Measurements from ENCODE around the gene CEP112. TPM values are rescaled to one million over a fixed set of nuclear protein-coding genes. Genes with fewer than 3 reads are reported as not detected.
A peak's percentile ranks its signal among the peaks of the same experiment; 100 is the strongest.
"Not testable (repeated sequence)": the region's sequence is repeated elsewhere in the genome, so short reads cannot be mapped to it uniquely, and the experiment has no call there.

Gene CEP112
- total and polyA plus RNA-seq, 3 donors from 2014 or later, result 50.2 to 107 (median 78.8) TPM

- Histone ChIP-seq H3K36me3 (ENCODE audit: low read depth, missing control alignments) (no peaks in the 10 kb centered on the region), H3K27me3 (no peaks in the 10 kb centered on the region), H3K9me3 (no peaks in the 10 kb centered on the region), H3K27ac (no peak overlapping the region), H3K4me1 (peaks cover 4% of the 10 kb centered on the region), H3K4me3 (no peak overlapping the region)
- no peak for TF ChIP-seq CTCF (IDR thresholded peaks at IDR 0.05)
- no peak for TF ChIP-seq POLR2A (IDR thresholded peaks at IDR 0.05)
- intact Hi-C loops (cut with DNase I; ENCODE audit: low total_unique reads), result no loop called here
- peak; percentile 54 for DNase-seq
- WGBS, 2 donors, result 59 to 72% methylated on average over 4 of the region's 4 CpGs
These were observed 454.5 kb downstream of the CEP112 start for GRCh38 chr17:65737451-65737850.

- Histone ChIP-seq H3K27ac (no peak overlapping the region), H3K9me3 (no peaks in the 10 kb centered on the region), H3K4me3 (no peak overlapping the region), H3K27me3 (no peaks in the 10 kb centered on the region), H3K4me1 (peaks cover 4% of the 10 kb centered on the region), H3K36me3 (ENCODE audit: low read depth, missing control alignments) (no peaks in the 10 kb centered on the region)
- no peak for TF ChIP-seq CTCF (IDR thresholded peaks at IDR 0.05)
- TF ChIP-seq POLR2A (IDR thresholded peaks at IDR 0.05), result no peak
- WGBS, 2 donors, result 96% methylated on average over 3 of the region's 3 CpGs
- intact Hi-C loops (cut with DNase I; ENCODE audit: low total_unique reads), result no loop called here
- DNase-seq, result no peak
These were observed 458.6 kb downstream of the CEP112 start for GRCh38 chr17:65733314-65733713.

GRCh38 chr17:65732667-65733066 lies 459.3 kb downstream of the CEP112 start:
- H3K4me1 ChIP-seq; H3K9me3 ChIP-seq; DNase-seq; H3K4me3 ChIP-seq; H3K36me3 ChIP-seq (ENCODE audit: low read depth, missing control alignments); H3K27me3 ChIP-seq; H3K27ac ChIP-seq; intact Hi-C loops (cut with DNase I; ENCODE audit: low total_unique reads): not testable (repeated sequence)
- WGBS, 2 donors, result 96 to 97% methylated on average over 2 of the region's 2 CpGs

- no peak overlapping the region for H3K27ac ChIP-seq
- 67 to 69% methylated on average over 3 of the region's 3 CpGs for WGBS, 2 donors
These were observed 461.2 kb downstream of the CEP112 start for GRCh38 chr17:65730711-65731169.

GRCh38 chr17:65729207-65729606 lies 462.7 kb downstream of the CEP112 start:
- intact Hi-C loops (cut with DNase I; ENCODE audit: low total_unique reads), result no loop called here
- WGBS, 2 donors, result 92 to 95% methylated on average over 3 of the region's 3 CpGs
- no peaks in the 10 kb centered on the region for H3K4me1 ChIP-seq
- no peak for TF ChIP-seq CTCF (IDR thresholded peaks at IDR 0.05)
- H3K9me3 ChIP-seq, result no peaks in the 10 kb centered on the region
- H3K4me3 ChIP-seq, result no peak overlapping the region
- no peaks in the 10 kb centered on the region for H3K27me3 ChIP-seq
- DNase-seq, result no peak
- H3K36me3 ChIP-seq (ENCODE audit: low read depth, missing control alignments), result no peaks in the 10 kb centered on the region
- H3K27ac ChIP-seq, result no peak overlapping the region

More at GRCh38 chr17:65730711-65731169, 461.2 kb downstream of the CEP112 start:
- intact Hi-C loops (cut with DNase I; ENCODE audit: low total_unique reads), result no loop called here
- no peak overlapping the region for H3K4me3 ChIP-seq
- no peaks in the 10 kb centered on the region for H3K9me3 ChIP-seq
- DNase-seq, result peak; percentile 17
- no peaks in the 10 kb centered on the region for H3K27me3 ChIP-seq
- no peaks in the 10 kb centered on the region for H3K4me1 ChIP-seq
- TF ChIP-seq CTCF (IDR thresholded peaks at IDR 0.05), result no peak
- no peak for TF ChIP-seq POLR2A (IDR thresholded peaks at IDR 0.05)
- no peaks in the 10 kb centered on the region for H3K36me3 ChIP-seq (ENCODE audit: low read depth, missing control alignments)

Measured in testis (tissue), 3 donors.